Heart right ventricle (tissue), 16 donors: ENCODE measurements around the gene NUP160. TPM values are rescaled to one million over a fixed set of nuclear protein-coding genes. Genes with fewer than 3 reads are reported as not detected.
"Not testable (repeated sequence)": the region's sequence is repeated elsewhere in the genome, so short reads cannot be mapped to it uniquely, and the experiment has no call there.

ENCODE experiments used
- ATAC-seq, 8 donors: fragments of 200-7000 bp; cut with Tn5 transposase; one replicate each; pipeline ENCODE4 v1.9.1; 2020; ENCODE audit warnings: mild to moderate bottlenecking in 8 of 8, moderate library complexity in 8 of 8, moderate number of reproducible peaks in 1 of 8
- DNase-seq, 2 donors: peaks; one replicate each; pipeline ENCODE4 v3.0.0-alpha.2; 2020
- H3K27ac ChIP-seq, 10 donors: fragments of 200-600 bp; sonication (generic) in 2 of 10; one replicate each; pipeline versions ENCODE4 v1.5.0 to v1.8.0; 2020 to 2022; ENCODE audit warnings: mild to moderate bottlenecking in 3 of 10
- H3K27me3 ChIP-seq, 7 donors: fragments of 200-600 bp; one replicate each; pipeline ENCODE4 v1.8.0; 2021 to 2022; ENCODE audit warnings: mild to moderate bottlenecking in 2 of 7
- H3K36me3 ChIP-seq, 9 donors: fragments of 200-600 bp; sonication (generic) in 1 of 9; one replicate each; pipeline versions ENCODE4 v1.5.0 to v1.8.0; 2020 to 2022; ENCODE audit warnings: mild to moderate bottlenecking in 2 of 9
- H3K4me1 ChIP-seq, 9 donors: fragments of 200-600 bp; sonication (generic) in 1 of 9; one replicate each; pipeline versions ENCODE4 v1.5.0 to v1.8.0; 2020 to 2022; ENCODE audit warnings: mild to moderate bottlenecking in 4 of 9
- H3K4me3 ChIP-seq, 10 donors: fragments of 200-600 bp; sonication (generic) in 2 of 10; one replicate each; pipeline versions ENCODE4 v1.5.0 to v1.8.0; 2020 to 2022; ENCODE audit warnings: mild to moderate bottlenecking in 7 of 10, moderate library complexity in 2 of 10
- H3K9me3 ChIP-seq, 11 donors: fragments of 200-600 bp in 10 of 11; sonication (generic) in 2 of 11; one replicate each; pipeline versions ENCODE4 v1.5.0 to v1.8.0; 2013 to 2022; ENCODE audit warnings: mild to moderate bottlenecking in 2 of 11, control low read depth in 1 of 11, moderate library complexity in 1 of 11
- CTCF ChIP-seq, 9 donors: fragments of 200-600 bp; sonication (generic) in 2 of 9; IDR thresholded peaks; one replicate each; pipeline versions ENCODE4 v1.5.0 to v1.8.0; 2021 to 2022; ENCODE audit warnings: antibody characterized with exemption in 9 of 9, mild to moderate bottlenecking in 5 of 9, moderate library complexity in 1 of 9
- WGBS, 2 donors: extraction: QIAGEN DNeasy Blood & Tissue Kit; methylation state at CpG; one replicate each; pipeline ENCODE4 v1.1.7; 2013; ENCODE audit warnings: inconsistent platforms in 1 of 2; 5-methylcytosine and 5-hydroxymethylcytosine counted together
- intact Hi-C, 10 donors: fragments of 100-400 bp; cut with DNase I; formaldehyde crosslinking; loops; one replicate each; pipeline versions ENCODE4 v1.11.1 to v1.14.2; 2022
- polyA plus RNA-seq, 2 donors: library from polyadenylated mRNA; stranded (reverse); fragments of 200-250 nt; gene quantifications; one replicate each; pipeline ENCODE4 v1.2.3, GENCODE V29; 2013
- total RNA-seq, 10 donors: library from RNA; stranded (reverse); fragmentation: NEBNext Ultra II Directional in 3 of 10; extraction: Animal tissue kit (Norgen Biotek cat#: 25700) in 3 of 10; gene quantifications; one replicate each; pipeline versions ENCODE4 v1.2.1 to v1.2.4, GENCODE V29; 2021 to 2023
- donor health status: Arrhythmogenic right ventricular cardiomyopathy.
- donor health status: ischemic (EF 13 %, LVEDD 7.1; RV severe dilation, severe dysfunction).
- donor health status: healthy with polysubstance abuse.
- donor health status: DM: no; HTN: yes; CAD: no.
- donor health status: DM: no; HTN: no; CAD: no.
- donor health status: ischemic (EF 25% LVEDD 6.9; RV normal size, moderate dysfunction).
- donor health status: ischemic (EF 25% LVEDD 5.7; RV mildly dilated, moderate dysfunction).
- donor health status: healthy.
- donor health status: DM: yes; HTN: yes; CAD: no.
- donor health status: Ischemic cardiomyopathy.
- donor health status: ischemic (EF 35%, LVEDD 5.7; RV mildly dilated, moderate dysfunction).
- donor health status: nonischemic (EF 11% LVEDD 7.7; RV severe dilation, severe dysfunction).
- donor health status: DM: yes; HTN: yes; CAD: no.
- donor health status: PGD.
- donor health status: ischemic (EF 29% LVEDD 5.4; RV normal size, mild dysfunction).
- donor health status: nonischemic (EF 23%, LVEDD 6.1; RV moderate dilation, normal function).

The NUP160 gene
- total and polyA plus RNA-seq, 12 donors: 8.0 to 17.7 (median 14.7) TPM

GRCh38 chr11:47800759-47801158, 47.4 kb downstream of the NUP160 start:
- Histone ChIP-seq H3K4me3 (no peak overlapping the region), H3K27me3 (no peaks in the 10 kb centered on the region), H3K36me3 (peaks cover 0 to 100% (median 60%) of the 10 kb centered on the region in 9 donors), H3K4me1 (peaks cover 0 to 8% (median 0%) of the 10 kb centered on the region in 9 donors), H3K27ac (peak overlapping the region in 7 of 10 donors; percentile 4 to 67 (median 40)), H3K9me3 (no peaks in the 10 kb centered on the region)
- 59 to 61% methylated on average over 1 of the region's 1 CpG for WGBS, 2 donors
- DNase-seq: peak in 1 of 2 donors; percentile 26
- intact Hi-C loops: loop anchor here in 1 of 10 donors (10.0 kb wide), 1 partner anchor 46 kb away; no protein-coding TSS in a partner anchor
- TF ChIP-seq CTCF (IDR thresholded peaks at IDR 0.05): peak in 2 of 9 donors; percentile 18 to 24
- peak; percentile 74 to 95 (median 89) for ATAC-seq

GRCh38 chr11:47797633-47798032, 50.5 kb downstream of the NUP160 start:
- DNase-seq (no peak), ATAC-seq (no peak)
- Histone ChIP-seq H3K27me3 (no peaks in the 10 kb centered on the region), H3K9me3 (no peaks in the 10 kb centered on the region), H3K27ac (no peak overlapping the region), H3K4me1 (peaks cover 0 to 15% (median 4%) of the 10 kb centered on the region in 9 donors), H3K36me3 (peaks cover 0 to 100% (median 58%) of the 10 kb centered on the region in 9 donors), H3K4me3 (no peak overlapping the region)
- intact Hi-C loops: loop anchor here in 1 of 10 donors (5.0 kb wide), 1 partner anchor 35 kb away; no protein-coding TSS in a partner anchor
- TF ChIP-seq CTCF (IDR thresholded peaks at IDR 0.05): no peak
- 95 to 97% methylated on average over 4 of the region's 4 CpGs for WGBS, 2 donors

GRCh38 chr11:47791774-47792430, 56.2 kb downstream of the NUP160 start:
- H3K27ac ChIP-seq: peak overlapping the region in 8 of 10 donors; percentile 44 to 80 (median 66)
- intact Hi-C loops: loop anchor here in 1 of 10 donors (5.0 kb wide), 1 partner anchor 40 kb away; no protein-coding TSS in a partner anchor
- H3K27me3 ChIP-seq: no peaks in the 10 kb centered on the region
- ATAC-seq (peak in 2 of 8 donors; percentile 27 to 29), DNase-seq (no peak)
- WGBS, 2 donors: 66 to 69% methylated on average over 4 of the region's 4 CpGs
- H3K4me3 ChIP-seq: no peak overlapping the region
- no peaks in the 10 kb centered on the region for H3K9me3 ChIP-seq
- peaks cover 0 to 100% (median 34%) of the 10 kb centered on the region in 9 donors for H3K36me3 ChIP-seq
- peaks cover 0 to 19% (median 7%) of the 10 kb centered on the region in 9 donors for H3K4me1 ChIP-seq
- no peak for TF ChIP-seq CTCF (IDR thresholded peaks at IDR 0.05)

- not testable (repeated sequence) for DNase-seq, H3K4me3 ChIP-seq, H3K27ac ChIP-seq, ATAC-seq, H3K9me3 ChIP-seq, H3K27me3 ChIP-seq
- peaks cover 0 to 28% (median 7%) of the 10 kb centered on the region in 9 donors for H3K4me1 ChIP-seq
- intact Hi-C loops: loop anchor here in 1 of 10 donors (5.0 kb wide), 1 partner anchor 42 kb away; no protein-coding TSS in a partner anchor
- H3K36me3 ChIP-seq: peaks cover 0 to 100% (median 28%) of the 10 kb centered on the region in 9 donors
- WGBS, 2 donors: 97% methylated on average over 8 of the region's 8 CpGs
Measured at GRCh38 chr11:47790017-47790416, 58.1 kb downstream of the NUP160 start.
